CD4-positive, alpha-beta memory T cell (primary cell): ENCODE measurements around the gene CD4. TPM values are rescaled to one million over a fixed set of nuclear protein-coding genes. Genes with fewer than 3 reads are reported as not detected.
A peak's percentile ranks its signal among the peaks of the same experiment; 100 is the strongest.

ENCODE experiments used
- CTCF ChIA-PET: fragments of 350-600 bp; sonication (Branson Sonifier 250); formaldehyde crosslinking; loops from one replicate; lab custom pipeline; 2021; ENCODE audit warnings: inconsistent platforms; ENCODE audit not compliant: partially characterized antibody; lab: Charles Lee
- POLR2A ChIA-PET: fragments of 350-600 bp; sonication (Branson Sonifier 250); formaldehyde crosslinking; loops from one replicate; lab custom pipeline; 2021; ENCODE audit not compliant: partially characterized antibody; lab: Charles Lee
- DNase-seq, 5 donors: peaks; one replicate each; pipeline versions ENCODE4 v3.0.0 to v3.0.0-alpha.2; 2020 to 2022; ENCODE audit warnings: mixed read lengths in 1 of 5
- H3K27ac ChIP-seq: one replicate; pipeline ENCODE4 v1.7.0; 2013; ENCODE audit warnings: low read depth, low read length
- H3K27me3 ChIP-seq: 2 replicates; pipeline ENCODE4 v1.7.0; 2013; ENCODE audit warnings: mild to moderate bottlenecking, low read length, moderate library complexity; ENCODE audit not compliant: insufficient read depth
- H3K36me3 ChIP-seq: 2 replicates; pipeline ENCODE4 v1.7.0; 2013; ENCODE audit warnings: mild to moderate bottlenecking, low read length, moderate library complexity; ENCODE audit not compliant: insufficient read depth
- H3K4me1 ChIP-seq: 2 replicates; pipeline ENCODE4 v1.7.0; 2013; ENCODE audit warnings: mild to moderate bottlenecking, low read length, moderate library complexity; ENCODE audit not compliant: insufficient read depth
- H3K4me3 ChIP-seq, 2 donors: one replicate each; pipeline ENCODE4 v1.7.0; 2013; ENCODE audit warnings: low read length in 2 of 2, mild to moderate bottlenecking in 1 of 2
- H3K9me3 ChIP-seq, 2 donors: one replicate each; pipeline ENCODE4 v1.7.0; 2013; ENCODE audit warnings: low read length in 2 of 2, control low read depth in 1 of 2; ENCODE audit not compliant: control insufficient read depth in 1 of 2
- H3K27ac Mint-ChIP-seq, 7 donors: one replicate each; pipeline ENCODE4 v1.8.0; 2020 to 2021; ENCODE audit warnings: mixed read lengths in 7 of 7, mild to moderate bottlenecking in 6 of 7, inconsistent platforms in 3 of 7, moderate library complexity in 3 of 7
- H3K27me3 Mint-ChIP-seq, 2 donors: one replicate each; pipeline ENCODE4 v1.8.0; 2020 to 2021; ENCODE audit warnings: mixed read lengths in 2 of 2
- H3K36me3 Mint-ChIP-seq, 2 donors: one replicate each; pipeline ENCODE4 v1.8.0; 2020 to 2021; ENCODE audit warnings: mixed read lengths in 2 of 2, inconsistent platforms in 1 of 2, mild to moderate bottlenecking in 1 of 2
- H3K4me1 Mint-ChIP-seq, 4 donors: one replicate each; pipeline ENCODE4 v1.8.0; 2020 to 2021; ENCODE audit warnings: mixed read lengths in 4 of 4, mild to moderate bottlenecking in 1 of 4
- H3K4me3 Mint-ChIP-seq, 8 donors: one replicate each; pipeline ENCODE4 v1.8.0; 2020 to 2021; ENCODE audit warnings: mixed read lengths in 8 of 8, mild to moderate bottlenecking in 7 of 8, moderate library complexity in 6 of 8, inconsistent platforms in 3 of 8
- H3K9me3 Mint-ChIP-seq, 8 donors: one replicate each; pipeline ENCODE4 v1.8.0; 2020 to 2021; ENCODE audit warnings: mixed read lengths in 8 of 8, mild to moderate bottlenecking in 5 of 8, inconsistent platforms in 3 of 8, moderate library complexity in 1 of 8
- intact Hi-C: fragments of 100-400 bp; cut with micrococcal nuclease; formaldehyde crosslinking; loops from one replicate; pipeline ENCODE4 v1.15.1; 2023
- polyA plus RNA-seq, 2 donors: library from polyadenylated mRNA; unstranded; fragments of 300-500 nt; fragmentation: Illumina TruSeq; gene quantifications; one replicate each; pipeline ENCODE4 v1.2.3, GENCODE V29; 2021
- total RNA-seq, 2 experiments: library from RNA; stranded (reverse); gene quantifications; one replicate each; pipeline ENCODE4 v1.2.3, GENCODE V29; 2021

Gene CD4
- total and polyA plus RNA-seq, 4 experiments from 2014 or later: 251 to 456 (median 288) TPM

- peaks cover 3% of the 10 kb centered on the region for H3K27me3 ChIP-seq
- intact Hi-C loops: loop anchor here (10.0 kb wide), 1 partner anchor 258 kb away; the partner anchor contains the start of gene NOP2
- H3K4me3 Mint-ChIP-seq: peak overlapping the region in 3 of 8 donors; percentile 17 to 64 (median 29)
- peaks cover 27% of the 10 kb centered on the region for H3K4me1 ChIP-seq
- no peaks in the 10 kb centered on the region for H3K9me3 Mint-ChIP-seq
- no peaks in the 10 kb centered on the region for H3K9me3 ChIP-seq
- H3K36me3 Mint-ChIP-seq: peaks cover 19 to 24% of the 10 kb centered on the region in 2 donors
- POLR2A ChIA-PET: interaction anchor here (1.3 to 6.5 kb wide), 6 partner anchors 12 to 99 kb away, joined by 4 to 48 read pairs (median 12); partner anchors contain the start of genes CD4, COPS7A and MLF2
- H3K27ac ChIP-seq: no peak overlapping the region
- peaks cover 26% of the 10 kb centered on the region for H3K36me3 ChIP-seq
- no peak for DNase-seq
- CTCF ChIA-PET: interaction anchor here (1.7 to 18.9 kb wide), 5 partner anchors 11 to 67 kb away, joined by 9 to 303 read pairs (median 56); partner anchors contain the start of genes CD4, LAG3, MLF2 and PTMS
- peak overlapping the region in 1 of 7 donors; percentile 17 for H3K27ac Mint-ChIP-seq
- peaks cover 19 to 47% (median 24%) of the 10 kb centered on the region in 4 donors for H3K4me1 Mint-ChIP-seq
- H3K4me3 ChIP-seq: no peak overlapping the region
- H3K27me3 Mint-ChIP-seq: peaks cover 5 to 18% of the 10 kb centered on the region in 2 donors
Measured at GRCh38 chr12:6822426-6823135, 33.3 kb downstream of the CD4 start.

- Mint-ChIP-seq H3K4me3 (no peak overlapping the region), H3K9me3 (no peaks in the 10 kb centered on the region), H3K27ac (peak overlapping the region in 1 of 7 donors; percentile 17), H3K36me3 (peaks cover 11 to 17% of the 10 kb centered on the region in 2 donors), H3K27me3 (peaks cover 6 to 20% of the 10 kb centered on the region in 2 donors), H3K4me1 (peaks cover 18 to 53% (median 27%) of the 10 kb centered on the region in 4 donors)
- CTCF ChIA-PET: interaction anchor here (1.5 to 18.9 kb wide), 7 partner anchors 11 to 155 kb away, joined by 3 to 303 read pairs (median 21); partner anchors contain the start of genes CD4, LAG3, MLF2 and PTMS
- no peak for DNase-seq
- no peak overlapping the region for H3K27ac ChIP-seq
- peaks cover 3% of the 10 kb centered on the region for H3K27me3 ChIP-seq
- POLR2A ChIA-PET: interaction anchor here (0.6 to 6.5 kb wide), 7 partner anchors 11 to 100 kb away, joined by 3 to 48 read pairs (median 7); partner anchors contain the start of genes COPS7A and MLF2
- peaks cover 32% of the 10 kb centered on the region for H3K4me1 ChIP-seq
- H3K36me3 ChIP-seq: peaks cover 17% of the 10 kb centered on the region
- no peaks in the 10 kb centered on the region for H3K9me3 ChIP-seq
- intact Hi-C loops: loop anchor here (2.0 to 10.0 kb wide), 3 partner anchors 31 to 259 kb away; partner anchors contain the start of genes ING4 and NOP2
- no peak overlapping the region for H3K4me3 ChIP-seq
Measured at GRCh38 chr12:6823182-6824084, 34.1 kb downstream of the CD4 start.

- ChIA-PET CTCF (interaction anchor here (1.0 to 18.9 kb wide), 14 partner anchors 10 to 260 kb away, joined by 3 to 303 read pairs (median 6); partner anchors contain the start of genes CD4, GNB3, LAG3 and MLF2), POLR2A (interaction anchor here (0.6 to 6.5 kb wide), 7 partner anchors 10 to 100 kb away, joined by 3 to 48 read pairs (median 5); partner anchors contain the start of genes COPS7A and MLF2)
- Histone ChIP-seq H3K27ac (no peak overlapping the region), H3K4me1 (peaks cover 34% of the 10 kb centered on the region), H3K27me3 (peaks cover 3% of the 10 kb centered on the region), H3K4me3 (no peak overlapping the region), H3K36me3 (peaks cover 11% of the 10 kb centered on the region), H3K9me3 (no peaks in the 10 kb centered on the region)
- no peaks in the 10 kb centered on the region for H3K9me3 Mint-ChIP-seq
- H3K36me3 Mint-ChIP-seq: peaks cover 7 to 11% of the 10 kb centered on the region in 2 donors
- H3K4me3 Mint-ChIP-seq: no peak overlapping the region
- no peak for DNase-seq
- H3K27ac Mint-ChIP-seq: no peak overlapping the region
- peaks cover 18 to 59% (median 29%) of the 10 kb centered on the region in 4 donors for H3K4me1 Mint-ChIP-seq
- intact Hi-C loops: loop anchor here (2.0 to 10.0 kb wide), 3 partner anchors 31 to 259 kb away; partner anchors contain the start of genes ING4 and NOP2
- H3K27me3 Mint-ChIP-seq: peaks cover 6 to 24% of the 10 kb centered on the region in 2 donors
Measured at GRCh38 chr12:6824085-6824775, 34.9 kb downstream of the CD4 start.

GRCh38 chr12:6824901-6825381 is 35.6 kb downstream of the CD4 start:
- Mint-ChIP-seq H3K36me3 (peaks cover under 1 to 4% of the 10 kb centered on the region in 2 donors), H3K4me1 (peaks cover 18 to 63% (median 30%) of the 10 kb centered on the region in 4 donors), H3K27me3 (peaks cover 6 to 24% of the 10 kb centered on the region in 2 donors), H3K4me3 (peak overlapping the region in 1 of 8 donors; percentile 6), H3K27ac (no peak overlapping the region), H3K9me3 (no peaks in the 10 kb centered on the region)
- Histone ChIP-seq H3K4me1 (peaks cover 41% of the 10 kb centered on the region), H3K27me3 (peaks cover 10% of the 10 kb centered on the region), H3K9me3 (no peaks in the 10 kb centered on the region), H3K36me3 (peaks cover 4% of the 10 kb centered on the region), H3K27ac (no peak overlapping the region), H3K4me3 (no peak overlapping the region)
- intact Hi-C loops: loop anchor here (1.0 to 10.0 kb wide), 9 partner anchors 10 to 260 kb away; partner anchors contain the start of genes ING4, MLF2, NOP2 and ZNF384
- ChIA-PET POLR2A (interaction anchor here (0.5 to 6.5 kb wide), 9 partner anchors 23 to 101 kb away, joined by 3 to 48 read pairs (median 4); partner anchors contain the start of genes CD4, COPS7A, MLF2 and PTMS), CTCF (interaction anchor here (1.0 to 18.9 kb wide), 17 partner anchors 9 to 261 kb away, joined by 3 to 303 read pairs (median 6); partner anchors contain the start of genes CD4, GNB3, LAG3 and MLF2)
- peak in 1 of 5 donors; percentile 7 for DNase-seq

- Histone ChIP-seq H3K4me1 (peaks cover 36% of the 10 kb centered on the region), H3K27me3 (peaks cover 10% of the 10 kb centered on the region), H3K36me3 (no peaks in the 10 kb centered on the region), H3K9me3 (no peaks in the 10 kb centered on the region), H3K27ac (no peak overlapping the region), H3K4me3 (no peak overlapping the region)
- ChIA-PET CTCF (interaction anchor here (0.8 to 18.9 kb wide), 29 partner anchors 8 to 262 kb away, joined by 3 to 303 read pairs (median 4); partner anchors contain the start of genes CD4, CDCA3, COPS7A and GNB3), POLR2A (interaction anchor here (0.5 to 6.5 kb wide), 9 partner anchors 23 to 102 kb away, joined by 3 to 48 read pairs (median 4); partner anchors contain the start of genes CD4, COPS7A, MLF2 and PTMS)
- H3K27me3 Mint-ChIP-seq: peaks cover 6 to 24% of the 10 kb centered on the region in 2 donors
- H3K9me3 Mint-ChIP-seq: no peaks in the 10 kb centered on the region
- peak overlapping the region in 4 of 7 donors; percentile 24 to 71 (median 34) for H3K27ac Mint-ChIP-seq
- peaks cover 17 to 60% (median 28%) of the 10 kb centered on the region in 4 donors for H3K4me1 Mint-ChIP-seq
- H3K4me3 Mint-ChIP-seq: peak overlapping the region in 1 of 8 donors; percentile 57
- DNase-seq: peak; percentile 73 to 82 (median 78)
- peaks cover 0 to 2% of the 10 kb centered on the region in 2 donors for H3K36me3 Mint-ChIP-seq
- intact Hi-C loops: loop anchor here (1.0 to 10.0 kb wide), 9 partner anchors 10 to 261 kb away; partner anchors contain the start of genes ING4, MLF2, NOP2 and ZNF384
Measured at GRCh38 chr12:6825398-6826124, 36.2 kb downstream of the CD4 start.
